ENCODE data around the gene WWOX. TPM values are rescaled to one million over a fixed set of nuclear protein-coding genes. Genes with fewer than 3 reads are reported as not detected.

Gene WWOX
- total and polyA plus RNA-seq, 2 of the 8 experiments (the other 6 are each of a cell fraction or from before 2014, with no cell fraction given) = 5.4 to 16.7 TPM

DNA sequence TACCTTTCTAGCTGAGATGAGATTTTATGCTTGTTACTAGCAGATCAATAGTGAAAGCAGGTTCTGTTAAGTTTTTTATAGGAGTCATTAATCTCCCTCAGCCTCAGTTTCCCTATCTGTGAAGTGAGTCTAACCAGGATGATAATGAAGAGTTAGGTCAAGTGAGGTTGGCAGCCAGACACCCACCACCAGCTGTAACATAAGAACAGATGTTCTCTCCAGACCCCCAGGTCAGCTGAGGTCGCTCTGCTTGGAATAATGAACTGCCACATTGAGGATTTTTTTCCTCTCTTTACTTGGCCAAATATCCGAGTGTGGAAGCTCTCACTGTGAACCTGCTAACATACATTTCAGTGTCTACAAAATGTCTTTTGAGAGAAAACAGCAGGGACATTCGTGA, 389.6 kb downstream of the WWOX start:
- WGBS, 2 experiments (ENCODE audit: extremely low coverage in 1 of 2, insufficient coverage in 1 of 2, insufficient read length in 1 of 2, insufficient replicate concordance in 2 of 2, low coverage in 1 of 2, low lambda C conversion rate in 2 of 2, missing lambda C conversion rate in 1 of 2) = 55% methylated on average over 3 of the region's 3 CpGs; no CpG with 5 or more reads in 1 of the 2 experiments
- Histone ChIP-seq H3K4me1 (replicated peaks in 1 of 4; ENCODE audit: control insufficient read depth in 3 of 4, insufficient read depth in 4 of 4, low read length in 3 of 4) (no peaks in the 10 kb centered on the region), H2BK5ac (ENCODE audit: low read depth, low read length) (no peak overlapping the region)

More for the DNA sequence above, 389.6 kb downstream of the WWOX start:
- no peak overlapping the region for H2BK12ac ChIP-seq (ENCODE audit: low read depth, low read length)
- H4K5ac ChIP-seq (ENCODE audit: insufficient read length, low read depth, low read length) = no peak overlapping the region
- H2AFZ ChIP-seq (ENCODE audit: low read length) = no peak overlapping the region
- no peak overlapping the region for H3K4me2 ChIP-seq (ENCODE audit: insufficient read depth in 1 of 2, low read depth in 2 of 2, low read length in 2 of 2)
- H4K20me1 ChIP-seq (replicated peaks in 1 of 2; ENCODE audit: control insufficient read depth in 1 of 2, insufficient read depth in 2 of 2, low read length in 2 of 2) = no peaks in the 10 kb centered on the region
- TF ChIP-seq TCF12 (IDR thresholded peaks at IDR 0.05; ENCODE audit: low read depth, low read length) = no peak
- no peak for TF ChIP-seq TEAD4 (IDR thresholded peaks at IDR 0.05; ENCODE audit: low read depth, low read length)
- TF ChIP-seq CHD1 (IDR thresholded peaks at IDR 0.05; ENCODE audit: low read depth, low read length) = no peak
- TF ChIP-seq, protein P1, sequence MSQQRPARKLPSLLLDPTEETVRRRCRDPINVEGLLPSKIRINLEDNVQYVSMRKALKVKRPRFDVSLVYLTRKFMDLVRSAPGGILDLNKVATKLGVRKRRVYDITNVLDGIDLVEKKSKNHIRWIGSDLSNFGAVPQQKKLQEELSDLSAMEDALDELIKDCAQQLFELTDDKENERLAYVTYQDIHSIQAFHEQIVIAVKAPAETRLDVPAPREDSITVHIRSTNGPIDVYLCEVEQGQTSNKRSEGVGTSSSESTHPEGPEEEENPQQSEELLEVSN (IDR thresholded peaks at IDR 0.05) = no peak
- TF ChIP-seq, protein P2, sequence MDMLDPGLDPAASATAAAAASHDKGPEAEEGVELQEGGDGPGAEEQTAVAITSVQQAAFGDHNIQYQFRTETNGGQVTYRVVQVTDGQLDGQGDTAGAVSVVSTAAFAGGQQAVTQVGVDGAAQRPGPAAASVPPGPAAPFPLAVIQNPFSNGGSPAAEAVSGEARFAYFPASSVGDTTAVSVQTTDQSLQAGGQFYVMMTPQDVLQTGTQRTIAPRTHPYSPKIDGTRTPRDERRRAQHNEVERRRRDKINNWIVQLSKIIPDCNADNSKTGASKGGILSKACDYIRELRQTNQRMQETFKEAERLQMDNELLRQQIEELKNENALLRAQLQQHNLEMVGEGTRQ (IDR thresholded peaks at IDR 0.05; ENCODE audit: low read length) = no peak
- TF ChIP-seq RAD21 (IDR thresholded peaks at IDR 0.05 in 1 of 2, conservative IDR thresholded peaks at IDR 0.05 in 1 of 2; ENCODE audit: low read depth in 2 of 2, low read length in 2 of 2) = no peak
- TF ChIP-seq POLR2AphosphoS5 (IDR thresholded peaks at IDR 0.05; ENCODE audit: low read depth, low read length) = no peak
- no peak for TF ChIP-seq CHD2 (IDR thresholded peaks at IDR 0.05; ENCODE audit: low read length)
- no peak for TF ChIP-seq YY1 (IDR thresholded peaks at IDR 0.05; ENCODE audit: low read depth, low read length)
- no peak for TF ChIP-seq RNF2 (IDR thresholded peaks at IDR 0.05; ENCODE audit: borderline replicate concordance, low read depth, low read length, missing control alignments, poor library complexity, severe bottlenecking)
- no peak for DNase-seq (ENCODE audit: low read depth in 1 of 2, low spot score in 2 of 2)
- no peaks in the 10 kb centered on the region for H3K36me3 ChIP-seq (ENCODE audit: control insufficient read depth in 2 of 4, insufficient read depth in 4 of 4, low read length in 3 of 4)
- H3K27ac ChIP-seq (ENCODE audit: low read depth, low read length) = no peak overlapping the region
- no peak overlapping the region for H2AK5ac ChIP-seq (ENCODE audit: low read depth, low read length)
- H3K56ac ChIP-seq (replicated peaks; ENCODE audit: insufficient read length, low read depth, low read length) = no peak overlapping the region
- H2BK120ac ChIP-seq (replicated peaks; ENCODE audit: low read depth, low read length) = no peak overlapping the region
- H2BK20ac ChIP-seq (ENCODE audit: low read length) = no peak overlapping the region
- H4K8ac ChIP-seq (ENCODE audit: extremely low read depth, insufficient read depth, low read length) = no peak overlapping the region
- H2BK15ac ChIP-seq (ENCODE audit: low read length) = no peak overlapping the region
- no peaks in the 10 kb centered on the region for H3K79me1 ChIP-seq (ENCODE audit: low read depth, low read length)
- H3K9me3 ChIP-seq (ENCODE audit: insufficient read depth in 2 of 2, low read depth in 1 of 2, low read length in 1 of 2) = no peaks in the 10 kb centered on the region
- H3K9ac ChIP-seq (replicated peaks in 1 of 4; ENCODE audit: extremely low read depth in 1 of 4, low read depth in 3 of 4, low read length in 3 of 4) = no peak overlapping the region
- ChIA-PET POLR2A (ENCODE audit: partially characterized antibody) (no interaction called here), CTCF (ENCODE audit: partially characterized antibody) (interaction anchor here (1.1 to 2.1 kb wide), 2 partner anchors 10 to 281 kb away, joined by 3 to 16 read pairs; no protein-coding TSS in a partner anchor)
- no peak overlapping the region for H3K23ac ChIP-seq (ENCODE audit: insufficient read length)
- H4K91ac ChIP-seq (replicated peaks; ENCODE audit: insufficient read length, low read length) = no peak overlapping the region
- no peak overlapping the region for H3K14ac ChIP-seq (ENCODE audit: insufficient read length)
- FAIRE-seq = no peak
- H3K4me3 ChIP-seq (ENCODE audit: extremely low read depth in 1 of 4, insufficient read depth in 2 of 4, low read depth in 3 of 4, low read length in 4 of 4) = no peak overlapping the region
- no peaks in the 10 kb centered on the region for H3K27me3 ChIP-seq (replicated peaks in 1 of 4; ENCODE audit: control insufficient read depth in 3 of 4, extremely low read depth in 1 of 4, insufficient read depth in 3 of 4, low read length in 3 of 4)
- no peak overlapping the region for H3K4ac ChIP-seq (replicated peaks; ENCODE audit: insufficient read length, low read depth, low read length)
- no peaks in the 10 kb centered on the region for H3K79me2 ChIP-seq (ENCODE audit: control insufficient read depth in 1 of 2, insufficient read depth in 2 of 2, low read length in 2 of 2)
- no peak overlapping the region for H3K18ac ChIP-seq (ENCODE audit: extremely low read depth, low read length)
- no peaks in the 10 kb centered on the region for H3K23me2 ChIP-seq (ENCODE audit: low read depth, low read length)

All from H1 (cell line).